ENCODE measurements around the gene RMRP.

DNA sequence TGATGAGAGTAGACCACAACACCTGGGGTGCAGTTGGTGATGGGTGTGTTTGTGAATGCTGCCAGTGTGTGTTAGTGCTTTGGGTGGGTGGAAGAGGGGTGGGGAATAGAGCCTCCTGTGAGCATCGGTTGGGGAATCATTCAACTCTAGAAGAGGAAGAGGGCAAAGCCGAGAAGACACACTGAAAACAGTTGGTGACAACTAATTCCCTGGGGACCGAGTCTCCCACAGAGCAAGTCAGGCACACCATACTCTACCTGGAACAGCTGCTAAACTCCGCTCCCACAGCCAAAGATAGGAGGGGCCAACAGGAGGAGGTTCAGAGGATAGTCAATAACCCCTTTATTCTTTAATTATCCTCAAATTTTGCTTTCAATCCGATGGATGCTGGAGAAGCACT is 8.7 kb upstream of the RMRP start:
- TF ChIP-seq GATA2 (IDR thresholded peaks at IDR 0.05; ENCODE audit: low read depth, low read length) (no peak), GATA3 (IDR thresholded peaks at IDR 0.05; ENCODE audit: low read depth, low read length) (no peak)
